ENCODE measurements around the gene UBE2D4.
A peak's percentile ranks its signal among the peaks of the same experiment; 100 is the strongest.

Gene UBE2D4

DNA sequence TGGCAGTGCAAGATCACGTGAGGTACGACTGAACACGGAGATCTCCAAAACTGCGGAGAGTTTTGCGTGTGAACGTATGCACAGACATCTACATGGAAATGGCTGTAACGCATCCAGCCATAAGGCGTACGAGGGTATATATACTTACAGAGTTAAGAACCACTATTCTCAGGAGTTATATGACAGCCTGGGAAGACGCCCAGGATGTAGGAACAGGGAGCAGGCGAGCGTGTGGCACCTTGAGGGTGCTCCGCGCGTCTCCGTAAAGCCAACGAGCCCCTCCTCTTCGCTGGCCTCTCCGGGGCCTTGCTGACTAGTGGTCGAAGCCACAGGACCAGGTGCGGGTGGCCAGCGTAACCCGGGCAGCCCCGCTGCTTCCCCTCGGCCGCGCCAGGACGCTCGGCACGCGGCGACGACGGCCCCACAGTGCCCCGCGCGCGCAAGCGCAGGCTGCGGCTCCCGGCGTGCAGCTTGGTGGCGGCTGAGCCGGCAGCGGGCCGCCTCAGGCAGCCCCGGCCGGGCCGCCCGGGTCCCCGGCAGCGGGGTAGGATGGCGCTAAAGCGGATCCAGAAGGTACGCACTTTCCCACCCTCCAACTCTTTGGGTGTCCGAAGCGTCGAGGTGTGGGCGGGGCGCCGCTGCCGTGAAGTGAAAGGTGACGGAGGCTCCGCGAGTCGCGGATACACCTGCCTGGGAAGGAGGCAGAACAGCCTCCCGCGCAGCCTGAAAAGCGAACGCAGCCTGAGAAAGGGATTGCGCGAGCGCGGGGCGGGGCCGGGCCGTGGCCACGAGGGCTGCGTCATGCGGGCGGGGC is at the start of gene UBE2D4:
Gene UBE2D4 (plus strand): TSS at position 453 of the 814 bp plus-strand sequence. CDS start 97 bp downstream, at position 550.
- peaks cover 15% of the 10 kb centered on the region for H3K79me2 ChIP-seq (ENCODE audit: insufficient read depth, low read length)
- peaks cover 30% of the 10 kb centered on the region for H3K4me1 ChIP-seq (ENCODE audit: insufficient read depth, low read length)
- peak within 1 kb of the TSS; percentile 100 for H2AFZ ChIP-seq (ENCODE audit: low read depth, low read length)
- ATAC-seq (ENCODE audit: insufficient read depth, low read depth) (peak; percentile 93), DNase-seq (peak; percentile 85)
- no peaks in the 10 kb centered on the region for H3K36me3 ChIP-seq (ENCODE audit: insufficient read depth, low read length)
- H3K27me3 ChIP-seq (ENCODE audit: insufficient read depth, low read length, poor library complexity) = no peaks in the 10 kb centered on the region
- TF ChIP-seq, protein P1, sequence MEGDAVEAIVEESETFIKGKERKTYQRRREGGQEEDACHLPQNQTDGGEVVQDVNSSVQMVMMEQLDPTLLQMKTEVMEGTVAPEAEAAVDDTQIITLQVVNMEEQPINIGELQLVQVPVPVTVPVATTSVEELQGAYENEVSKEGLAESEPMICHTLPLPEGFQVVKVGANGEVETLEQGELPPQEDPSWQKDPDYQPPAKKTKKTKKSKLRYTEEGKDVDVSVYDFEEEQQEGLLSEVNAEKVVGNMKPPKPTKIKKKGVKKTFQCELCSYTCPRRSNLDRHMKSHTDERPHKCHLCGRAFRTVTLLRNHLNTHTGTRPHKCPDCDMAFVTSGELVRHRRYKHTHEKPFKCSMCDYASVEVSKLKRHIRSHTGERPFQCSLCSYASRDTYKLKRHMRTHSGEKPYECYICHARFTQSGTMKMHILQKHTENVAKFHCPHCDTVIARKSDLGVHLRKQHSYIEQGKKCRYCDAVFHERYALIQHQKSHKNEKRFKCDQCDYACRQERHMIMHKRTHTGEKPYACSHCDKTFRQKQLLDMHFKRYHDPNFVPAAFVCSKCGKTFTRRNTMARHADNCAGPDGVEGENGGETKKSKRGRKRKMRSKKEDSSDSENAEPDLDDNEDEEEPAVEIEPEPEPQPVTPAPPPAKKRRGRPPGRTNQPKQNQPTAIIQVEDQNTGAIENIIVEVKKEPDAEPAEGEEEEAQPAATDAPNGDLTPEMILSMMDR (IDR thresholded peaks at IDR 0.05; ENCODE audit: borderline replicate concordance, extremely low read depth, low read length, poor library complexity, severe bottlenecking) = no peak
- no peak for TF ChIP-seq EZH2 (IDR thresholded peaks at IDR 0.05; ENCODE audit: borderline replicate concordance, low read depth, low read length, severe bottlenecking)
- peak within 1 kb of the TSS; percentile 99 for H3K4me2 ChIP-seq (ENCODE audit: insufficient read depth, low read length)
- peak within 1 kb of the TSS; percentile 30 to 67; a peak in 3 of 4 replicates for H3K4me3 ChIP-seq (ENCODE audit: low read depth in 1 of 2, low read length in 2 of 2)
- peak within 1 kb of the TSS; percentile 71 for H3K9ac ChIP-seq (ENCODE audit: low read depth, low read length)
- H4K20me1 ChIP-seq (ENCODE audit: insufficient read depth, low read length) = no peaks in the 10 kb centered on the region
- H3K27ac ChIP-seq (ENCODE audit: low read length) = peak within 1 kb of the TSS; percentile 84
- H3K9me3 ChIP-seq (ENCODE audit: insufficient read depth, low read length, severe bottlenecking) = no peaks in the 10 kb centered on the region

DNA sequence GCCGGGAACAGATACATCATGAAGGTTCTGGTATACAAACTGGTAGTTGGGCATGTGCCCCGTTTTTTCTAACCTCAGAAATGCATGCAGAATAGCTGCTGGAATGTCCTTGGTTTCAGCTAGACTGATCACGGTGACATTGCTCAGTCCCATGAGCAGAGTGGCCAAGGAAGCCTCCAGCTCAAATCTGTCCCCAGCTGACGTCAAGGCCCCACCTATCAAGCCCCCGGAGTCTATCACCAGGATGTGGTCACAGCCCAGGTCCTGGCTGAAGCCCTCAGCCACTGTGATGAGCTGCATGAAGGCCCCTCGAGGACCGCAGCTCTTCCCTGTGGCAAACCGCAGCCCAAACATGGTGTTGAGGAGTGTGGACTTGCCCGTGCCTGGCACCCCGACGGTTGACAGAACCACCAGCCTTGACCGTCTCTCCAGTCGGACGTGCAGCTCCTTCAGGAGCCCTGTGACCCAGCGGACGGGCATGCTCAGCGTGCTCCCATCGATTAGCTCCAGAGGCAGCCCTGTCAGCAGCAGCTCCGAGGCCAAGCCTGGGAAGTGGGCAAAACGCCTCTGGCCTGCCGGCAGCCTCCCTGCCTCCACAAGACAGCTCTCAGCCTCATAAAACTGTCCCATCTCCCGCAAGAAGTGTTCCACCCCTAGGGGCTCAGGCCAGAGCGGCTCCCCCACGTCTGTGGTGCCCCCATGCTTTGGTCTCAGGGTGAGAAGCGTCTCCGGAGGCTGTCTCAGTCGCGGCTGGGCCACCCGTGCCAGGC is 49.1 kb upstream of the UBE2D4 start:
- no peak overlapping the region for H3K9ac ChIP-seq (ENCODE audit: low read depth, low read length)
- TF ChIP-seq, protein P1 (IDR thresholded peaks at IDR 0.05; ENCODE audit: borderline replicate concordance, extremely low read depth, low read length, poor library complexity, severe bottlenecking) = no peak
- TF ChIP-seq EZH2 (IDR thresholded peaks at IDR 0.05; ENCODE audit: borderline replicate concordance, low read depth, low read length, severe bottlenecking) = no peak

DNA sequence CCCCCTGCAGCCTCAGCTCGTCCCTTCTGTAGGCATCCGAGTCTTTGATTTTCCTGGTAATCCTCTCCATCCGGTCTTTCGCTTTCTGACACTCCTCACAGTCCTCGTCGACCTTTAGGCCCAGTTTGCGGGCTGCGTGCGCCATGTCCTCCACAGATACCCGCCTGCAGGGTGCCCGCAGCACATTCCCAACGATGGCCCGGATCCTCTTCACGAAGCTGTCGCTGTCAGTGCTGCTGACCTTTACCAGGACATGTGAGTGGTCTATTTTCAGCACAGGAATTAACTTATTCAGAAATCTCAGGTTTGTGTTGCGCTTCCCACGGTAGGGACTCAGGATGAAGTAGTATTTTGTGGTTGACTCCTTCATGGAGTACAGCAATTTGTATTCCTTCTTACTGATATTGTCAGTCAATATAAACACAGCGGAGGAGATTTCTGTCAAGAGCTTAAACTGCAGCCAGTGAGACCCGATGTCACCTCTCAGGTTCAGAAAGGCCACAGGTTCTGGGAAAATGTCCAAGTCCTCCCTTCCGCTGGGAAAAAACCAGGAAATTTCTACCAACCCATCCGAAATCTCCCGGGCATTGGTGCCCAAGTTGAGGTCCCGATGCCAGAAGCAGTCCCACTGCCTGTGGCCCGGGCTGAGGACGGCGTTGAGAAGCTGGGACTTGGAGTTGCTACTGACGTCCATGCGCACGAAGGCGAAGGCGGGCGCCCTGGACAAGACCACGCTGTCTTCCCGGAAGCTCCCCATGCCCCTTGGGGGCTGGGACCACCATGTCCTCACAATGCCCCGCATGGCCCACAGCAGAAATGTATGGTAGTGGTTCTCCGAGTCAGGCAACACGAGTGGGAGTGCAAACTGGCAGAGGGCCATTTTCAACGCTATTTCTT is 48.0 kb upstream of the UBE2D4 start:
- Histone ChIP-seq H3K9ac (ENCODE audit: low read depth, low read length) (no peak overlapping the region), H3K36me3 (ENCODE audit: insufficient read depth, low read length) (peaks cover 73% of the 10 kb centered on the region)
- no peak for ATAC-seq (ENCODE audit: insufficient read depth, low read depth)

More for the DNA sequence above, 49.1 kb upstream of the UBE2D4 start:
- Histone ChIP-seq H3K4me3 (ENCODE audit: low read depth in 1 of 2, low read length in 2 of 2) (no peak overlapping the region), H3K4me2 (ENCODE audit: insufficient read depth, low read length) (no peak overlapping the region), H3K36me3 (ENCODE audit: insufficient read depth, low read length) (peaks cover 70% of the 10 kb centered on the region), H3K27ac (ENCODE audit: low read length) (no peak overlapping the region), H3K9me3 (ENCODE audit: insufficient read depth, low read length, severe bottlenecking) (no peaks in the 10 kb centered on the region), H2AFZ (ENCODE audit: low read depth, low read length) (no peak overlapping the region), H4K20me1 (ENCODE audit: insufficient read depth, low read length) (0 out of 2 replicates have a peak, but pooled peaks cover 4% of the 10 kb centered on the region), H3K4me1 (ENCODE audit: insufficient read depth, low read length) (no peaks in the 10 kb centered on the region), H3K27me3 (ENCODE audit: insufficient read depth, low read length, poor library complexity) (no peaks in the 10 kb centered on the region), H3K79me2 (ENCODE audit: insufficient read depth, low read length) (no peaks in the 10 kb centered on the region)
- DNase-seq = no peak
- ATAC-seq (ENCODE audit: insufficient read depth, low read depth) = no peak

More for the DNA sequence above, 48.0 kb upstream of the UBE2D4 start:
- Histone ChIP-seq H3K27ac (ENCODE audit: low read length) (no peak overlapping the region), H3K9me3 (ENCODE audit: insufficient read depth, low read length, severe bottlenecking) (no peaks in the 10 kb centered on the region), H3K79me2 (ENCODE audit: insufficient read depth, low read length) (no peaks in the 10 kb centered on the region), H3K4me3 (ENCODE audit: low read depth in 1 of 2, low read length in 2 of 2) (no peak overlapping the region), H2AFZ (ENCODE audit: low read depth, low read length) (no peak overlapping the region), H4K20me1 (ENCODE audit: insufficient read depth, low read length) (0 out of 2 replicates have a peak, but pooled peaks cover 4% of the 10 kb centered on the region), H3K4me2 (ENCODE audit: insufficient read depth, low read length) (no peak overlapping the region), H3K4me1 (ENCODE audit: insufficient read depth, low read length) (no peaks in the 10 kb centered on the region), H3K27me3 (ENCODE audit: insufficient read depth, low read length, poor library complexity) (no peaks in the 10 kb centered on the region)
- TF ChIP-seq, protein P1 (IDR thresholded peaks at IDR 0.05; ENCODE audit: borderline replicate concordance, extremely low read depth, low read length, poor library complexity, severe bottlenecking) = no peak
- no peak for TF ChIP-seq EZH2 (IDR thresholded peaks at IDR 0.05; ENCODE audit: borderline replicate concordance, low read depth, low read length, severe bottlenecking)
- no peak for DNase-seq

All from DND-41 (cell line).